GM12878 (cell line): ENCODE measurements around the gene AHNAK. TPM values are rescaled to one million over a fixed set of nuclear protein-coding genes. Genes with fewer than 3 reads are reported as not detected.
A peak's percentile ranks its signal among the peaks of the same experiment; 100 is the strongest.

Experiments
- ATAC-seq: fragments of 200-7000 bp; cut with Tn5 transposase; 3 replicates; pipeline ENCODE4 v1.9.1; 2020; ENCODE audit warnings: mild to moderate bottlenecking, moderate library complexity
- BruUV-seq: library from RNA; stranded (reverse); fragments of 400-500 nt; replicated peaks from 2 replicates; lab custom pipeline; 2021; lab: Mats Ljungman, UMichigan
- CTCF ChIA-PET: fragments of 300-600 bp; sonication (Branson Sonifier 250); formaldehyde crosslinking; extraction: SDS; loops from one replicate; lab custom pipeline; 2021; ENCODE audit warnings: inconsistent platforms; lab: Yijun Ruan, JAX
- POLR2A ChIA-PET: fragments of 350-600 bp; formaldehyde crosslinking; extraction: SDS; loops from one replicate; lab custom pipeline; 2021; ENCODE audit warnings: inconsistent platforms; lab: Charles Lee
- RAD21 ChIA-PET: fragments of 300-600 bp; sonication (Branson Sonifier 250); formaldehyde crosslinking; loops from one replicate; lab custom pipeline; 2023; ENCODE audit warnings: antibody characterized with exemption; ENCODE audit not compliant: unreplicated experiment; lab: Charles Lee
- SMC1A ChIA-PET: fragments of 300-600 bp; sonication (Branson Sonifier 250); formaldehyde crosslinking; loops from one replicate; lab custom pipeline; 2023; ENCODE audit not compliant: unreplicated experiment, uncharacterized antibody; lab: Charles Lee
- DNase-seq: peaks from one replicate; pipeline ENCODE4 v3.0.0-alpha.2; 2011; ENCODE audit warnings: low read depth, low spot score
- FAIRE-seq: peaks from 3 replicates; lab custom pipeline; 2011; peaks lifted over from hg19 to GRCh38; lab: Jason Lieb, UNC
- H2AFZ ChIP-seq: 2 replicates; pipeline ENCODE4 v1.6.0; 2011; ENCODE audit warnings: low read depth, low read length, control low read depth; ENCODE audit not compliant: control insufficient read depth
- H3K27ac ChIP-seq: 2 replicates; pipeline ENCODE4 v1.5.1; 2011; ENCODE audit warnings: control low read depth; ENCODE audit not compliant: control insufficient read depth, insufficient read depth
- H3K27me3 ChIP-seq, 2 experiments: replicated peaks in 1 of 2; 2 replicates each; pipeline versions ENCODE4 v1.6.0 to v1.6.1; 2011; ENCODE audit warnings: low read length in 1 of 2; ENCODE audit not compliant: control insufficient read depth in 2 of 2, insufficient read depth in 2 of 2
- H3K36me3 ChIP-seq, 2 experiments: 2 replicates each; pipeline ENCODE4 v1.5.1; 2011; ENCODE audit warnings: low read length in 1 of 2; ENCODE audit not compliant: control insufficient read depth in 2 of 2, insufficient read depth in 2 of 2
- H3K4me1 ChIP-seq: 2 replicates; pipeline ENCODE4 v1.6.1; 2011; ENCODE audit warnings: mild to moderate bottlenecking, low read length, moderate library complexity, mixed read lengths; ENCODE audit not compliant: control insufficient read depth, insufficient read depth
- H3K4me2 ChIP-seq: 2 replicates; pipeline ENCODE4 v1.6.0; 2011; ENCODE audit warnings: control low read depth; ENCODE audit not compliant: control insufficient read depth, insufficient read depth
- H3K4me3 ChIP-seq: fragments of 200-600 bp; sonication (generic); 2 replicates; pipeline ENCODE4 v1.5.1; 2016
- H3K79me2 ChIP-seq: 2 replicates; pipeline ENCODE4 v1.6.0; 2011; ENCODE audit warnings: low read length; ENCODE audit not compliant: control insufficient read depth, insufficient read depth
- H3K9ac ChIP-seq: 2 replicates; pipeline ENCODE4 v1.8.0; 2011; ENCODE audit warnings: low read length, control low read depth, mixed read lengths; ENCODE audit not compliant: control insufficient read depth, insufficient read depth
- H3K9me3 ChIP-seq: replicated peaks from 3 replicates; pipeline ENCODE4 v1.5.1; 2011; ENCODE audit warnings: mild to moderate bottlenecking, low read length; ENCODE audit not compliant: control insufficient read depth, insufficient read depth
- H4K20me1 ChIP-seq: 2 replicates; pipeline ENCODE4 v1.6.0; 2011; ENCODE audit not compliant: control insufficient read depth, insufficient read depth
- RUNX3 ChIP-seq: IDR thresholded peaks from 2 replicates; pipeline ENCODE4 v1.6.1; 2012; ENCODE audit warnings: low read length, inconsistent platforms
- ZBTB4 ChIP-seq: fragments of 450-650 bp; formaldehyde crosslinking; IDR thresholded peaks from 2 replicates; pipeline ENCODE4 v1.4.0; 2022; ENCODE audit warnings: mild to moderate bottlenecking, moderate library complexity
- WGBS: methylation state at CpG from one replicate; pipeline ENCODE4 v1.1.6; 2016; ENCODE audit warnings: low lambda C conversion rate; ENCODE audit not compliant: insufficient replicate concordance, insufficient coverage; ENCODE audit errors: missing lambda C conversion rate; 5-methylcytosine and 5-hydroxymethylcytosine counted together
- in situ Hi-C: fragments of 300-500 bp; cut with MboI; formaldehyde crosslinking; loops from 9 replicates; pipeline ENCODE4 v1.14.3; 2018; ENCODE audit warnings: mixed read lengths
- intact Hi-C: fragments of 100-400 bp; cut with micrococcal nuclease; formaldehyde crosslinking; loops from one replicate; pipeline ENCODE4 v1.14.2; 2022; ENCODE audit not compliant: unreplicated experiment
- polyA plus RNA-seq, 11 experiments: library from polyadenylated mRNA; depleted of rRNA in 4 of 11; unstranded in 6 of 11; stranded (reverse) in 5 of 11; fragments of >200 nt; fragmentation: Nextera tagmentation in 4 of 11; fragmentation: Illumina TruSeq in 1 of 11; extraction: Ambion mirVana in 4 of 11; extraction: Trizol in 1 of 11; gene quantifications; 1 replicate in 1 of 11; 2 replicates in 10 of 11; pipeline versions ENCODE4 v1.2.1 to v1.2.3, GENCODE V29; 2011 to 2016; ENCODE audit warnings: inconsistent platforms in 2 of 11, missing spikeins in 2 of 11, low read depth in 1 of 11
- total RNA-seq, 4 experiments: library from RNA; depleted of rRNA in 3 of 4; stranded (reverse); fragments of >200 nt in 3 of 4; fragmentation: Illumina TruSeq in 1 of 4; extraction: Trizol in 1 of 4; gene quantifications; 2 replicates each; pipeline versions ENCODE4 v1.2.1 to v1.2.3, GENCODE V29; 2013 to 2021

AHNAK gene
- total and polyA plus RNA-seq, 10 of the 15 experiments (the other 5 are each of a cell fraction or from before 2014, with no cell fraction given) = 0.76 to 90.3 (median 19.4) TPM

GRCh38 chr11:62575156-62575555, 28.6 kb upstream of the AHNAK start:
- no TSS peak for BruUV-seq
- Histone ChIP-seq H3K36me3 (peaks cover 16 to 27% of the 10 kb centered on the region in 2 experiments), H3K27ac (no peak overlapping the region; the same call in 1 of the 2 replicates)

More at GRCh38 chr11:62575156-62575555, 28.6 kb upstream of the AHNAK start:
- SMC1A ChIA-PET = interaction anchor here (0.7 to 2.1 kb wide), 5 partner anchors 12 to 36 kb away, joined by 3 to 14 read pairs (median 5); partner anchors contain the start of gene TUT1
- H3K79me2 ChIP-seq = peaks cover 45% of the 10 kb centered on the region
- H3K4me2 ChIP-seq = peak overlapping the region; percentile 99
- in situ Hi-C loops = no loop called here
- no peak for TF ChIP-seq ZBTB4
- TF ChIP-seq RUNX3 = 0 out of 2 replicates have a peak, but pooled peaks have one; percentile 1
- H3K27me3 ChIP-seq = no peaks in the 10 kb centered on the region
- CTCF ChIA-PET = interaction anchor here (1.9 to 3.9 kb wide), 3 partner anchors 17 to 151 kb away, joined by 8 to 27 read pairs (median 23); partner anchors contain the start of gene TUT1
- intact Hi-C loops = no loop called here
- DNase-seq (no peak), ATAC-seq (no peak), FAIRE-seq (no peak)
- peaks cover 24% of the 10 kb centered on the region for H3K4me1 ChIP-seq
- no peaks in the 10 kb centered on the region for H3K9me3 ChIP-seq
- WGBS = 97% methylated on average over 17 of the region's 17 CpGs
- H3K9ac ChIP-seq = peak overlapping the region; percentile 97; the same call in 1 of the 2 replicates
- H3K4me3 ChIP-seq = peak overlapping the region; percentile 90
- no peak overlapping the region for H2AFZ ChIP-seq
- POLR2A ChIA-PET = interaction anchor here (0.6 to 5.0 kb wide), 6 partner anchors 10 to 240 kb away, joined by 3 to 37 read pairs (median 8); partner anchors contain the start of genes C11orf98, CSKMT and TUT1
- no peaks in the 10 kb centered on the region for H4K20me1 ChIP-seq
- RAD21 ChIA-PET = interaction anchor here (0.6 to 3.3 kb wide), 4 partner anchors 17 to 151 kb away, joined by 3 to 25 read pairs (median 11); no protein-coding TSS in a partner anchor
